ENCODE results near the gene HSD3B2.

HSD3B2 gene

GRCh38 chr1:119466445-119466844, 51.5 kb downstream of the HSD3B2 start:
- ChIA-PET POLR2A (no interaction called here), CTCF (no interaction called here)
- no peak for TF ChIP-seq CTCF (IDR thresholded peaks at IDR 0.05; ENCODE audit: insufficient read depth, low read length, missing control alignments)
- DNase-seq (ENCODE audit: low read depth, low spot score): no peak
- H3K4me3 ChIP-seq (ENCODE audit: low read depth, low read length): no peak overlapping the region

- TF ChIP-seq CTCF (IDR thresholded peaks at IDR 0.05; ENCODE audit: insufficient read depth, low read length, missing control alignments): no peak
- ChIA-PET CTCF (interaction anchor here (1.2 kb wide), 1 partner anchor 9 kb away, joined by 6 read pairs; no protein-coding TSS in a partner anchor), POLR2A (no interaction called here)
- no peak for DNase-seq (ENCODE audit: low read depth, low spot score)
- no peak overlapping the region for H3K4me3 ChIP-seq (ENCODE audit: low read depth, low read length)
Observed at GRCh38 chr1:119467219-119467618, 52.3 kb downstream of the HSD3B2 start.

- TF ChIP-seq CTCF (IDR thresholded peaks at IDR 0.05; ENCODE audit: insufficient read depth, low read length, missing control alignments): no peak
- POLR2A ChIA-PET: no interaction called here
- no peak for DNase-seq (ENCODE audit: low read depth, low spot score)
- CTCF ChIA-PET: interaction anchor here (1.2 kb wide), 1 partner anchor 8 kb away, joined by 6 read pairs; no protein-coding TSS in a partner anchor
- H3K4me3 ChIP-seq (ENCODE audit: low read depth, low read length): no peak overlapping the region
Observed at GRCh38 chr1:119467857-119468668, 53.1 kb downstream of the HSD3B2 start.

- no peak overlapping the region for H3K4me3 ChIP-seq (ENCODE audit: low read depth, low read length)
- no peak for DNase-seq (ENCODE audit: low read depth, low spot score)
- ChIA-PET CTCF (no interaction called here), POLR2A (no interaction called here)
- no peak for TF ChIP-seq CTCF (IDR thresholded peaks at IDR 0.05; ENCODE audit: insufficient read depth, low read length, missing control alignments)
Observed at GRCh38 chr1:119469741-119470140, 54.8 kb downstream of the HSD3B2 start.

- TF ChIP-seq CTCF (IDR thresholded peaks at IDR 0.05; ENCODE audit: insufficient read depth, low read length, missing control alignments): no peak
- H3K4me3 ChIP-seq (ENCODE audit: low read depth, low read length): no peak overlapping the region
- DNase-seq (ENCODE audit: low read depth, low spot score): no peak
- CTCF ChIA-PET: no interaction called here
- POLR2A ChIA-PET: no interaction called here
Observed at GRCh38 chr1:119470377-119470776, 55.4 kb downstream of the HSD3B2 start.

GRCh38 chr1:119470958-119471357, 56.0 kb downstream of the HSD3B2 start:
- CTCF ChIA-PET: no interaction called here
- POLR2A ChIA-PET: no interaction called here
- no peak for DNase-seq (ENCODE audit: low read depth, low spot score)
- no peak overlapping the region for H3K4me3 ChIP-seq (ENCODE audit: low read depth, low read length)
- no peak for TF ChIP-seq CTCF (IDR thresholded peaks at IDR 0.05; ENCODE audit: insufficient read depth, low read length, missing control alignments)
